ENCODE data around the gene POLA1.
"Not testable (repeated sequence)": the region's sequence is repeated elsewhere in the genome, so short reads cannot be mapped to it uniquely, and the experiment has no call there.

Gene POLA1

DNA sequence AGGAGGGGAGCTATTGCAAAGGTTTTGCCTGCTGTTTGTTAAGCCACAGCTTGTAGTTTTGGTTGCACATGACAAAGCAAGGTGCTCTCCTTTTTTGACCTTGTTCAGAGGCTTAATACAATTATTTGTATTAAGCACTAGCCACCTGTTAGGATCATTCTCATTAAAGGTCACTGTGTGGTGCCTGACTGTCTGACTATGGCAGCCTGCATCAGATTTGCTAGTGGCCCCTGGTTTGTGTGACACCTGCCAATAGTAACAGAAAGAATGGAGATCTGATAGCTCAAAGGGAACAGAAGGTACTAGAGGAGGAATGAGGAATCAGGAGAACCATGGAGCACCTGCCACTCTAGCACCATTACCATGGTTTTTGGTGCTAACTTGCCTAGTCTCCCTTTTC, 102.5 kb downstream of the POLA1 start:
- DNase-seq (ENCODE audit: low read depth): no peak

DNA sequence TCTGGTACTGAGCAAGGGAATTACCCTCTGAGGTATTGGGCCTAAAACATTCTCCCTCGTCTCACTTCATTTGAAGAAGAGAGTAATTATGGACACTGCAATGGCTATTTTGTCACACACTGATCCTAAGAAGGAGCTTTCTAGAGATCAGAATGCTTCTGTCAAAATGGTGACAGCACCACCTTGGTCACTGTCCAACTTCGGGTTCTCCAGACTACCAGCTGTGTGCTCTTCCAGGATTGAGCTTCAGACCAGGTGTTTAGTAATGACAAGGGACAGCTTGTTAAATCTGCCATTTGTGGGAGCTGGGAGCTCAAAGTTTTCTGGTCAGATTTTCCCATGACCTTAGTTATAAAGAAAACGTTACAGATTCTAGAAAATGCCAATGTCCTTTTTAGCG, 105.4 kb downstream of the POLA1 start:
- DNase-seq (ENCODE audit: low read depth): no peak

DNA sequence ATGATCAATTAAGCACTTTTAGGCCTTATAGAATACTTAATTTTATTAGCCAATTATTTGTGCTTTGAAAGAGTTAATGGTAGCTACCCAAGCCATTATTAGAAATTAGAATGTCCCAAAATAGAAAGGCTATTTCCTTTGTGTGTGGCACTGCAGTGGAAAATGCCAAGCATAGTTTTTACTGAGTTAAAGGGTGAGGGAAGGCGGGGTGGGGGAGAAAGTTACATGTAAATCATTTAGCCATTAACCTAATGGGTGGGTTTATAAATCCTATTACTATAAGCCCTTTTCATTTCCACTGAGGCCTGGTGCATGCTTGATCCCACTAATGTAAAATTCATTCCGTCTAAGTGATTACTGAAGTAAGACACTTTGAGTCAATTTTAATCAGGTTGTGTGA, 105.8 kb downstream of the POLA1 start:
- DNase-seq (ENCODE audit: low read depth): no peak

DNA sequence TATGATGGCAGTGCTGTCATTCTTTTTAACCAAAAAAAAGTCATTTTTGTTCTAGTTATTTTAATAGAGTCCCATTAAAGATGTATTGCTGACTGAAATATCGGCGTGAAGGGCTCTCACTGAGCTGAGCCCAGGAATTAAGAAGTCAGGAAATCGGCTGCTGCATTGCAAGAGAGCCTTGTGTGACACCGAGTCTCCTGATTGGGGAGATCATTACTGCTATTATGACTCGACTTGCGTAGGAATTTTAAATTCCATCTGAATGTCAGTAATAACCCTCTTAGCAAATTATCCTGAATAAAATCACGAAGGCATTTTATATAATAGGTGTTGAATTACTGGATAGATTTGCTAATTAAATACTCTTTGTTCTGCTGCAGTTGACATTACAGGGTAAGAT, 111.5 kb downstream of the POLA1 start:
- no peak for DNase-seq (ENCODE audit: low read depth)

DNA sequence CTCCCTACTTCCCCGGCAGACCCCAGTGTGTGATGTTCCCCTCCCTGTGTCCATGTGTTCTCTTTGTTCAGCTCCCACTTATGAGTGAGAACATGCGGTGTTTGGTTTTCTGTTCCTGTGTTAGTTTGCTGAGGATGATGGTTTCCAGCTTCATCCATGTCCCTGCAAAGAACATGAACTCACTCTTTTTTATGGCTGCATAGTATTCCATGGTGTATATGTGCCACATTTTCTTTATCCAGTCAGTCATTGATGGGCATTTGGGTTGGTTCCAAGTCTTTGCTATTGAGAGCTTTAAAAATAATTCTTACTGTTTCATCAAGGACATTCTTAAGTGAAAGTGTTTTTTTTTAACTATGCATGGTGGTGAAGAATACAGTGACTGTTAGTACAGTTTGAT, 126.1 kb downstream of the POLA1 start:
- DNase-seq (ENCODE audit: low read depth): not testable (repeated sequence)

DNA sequence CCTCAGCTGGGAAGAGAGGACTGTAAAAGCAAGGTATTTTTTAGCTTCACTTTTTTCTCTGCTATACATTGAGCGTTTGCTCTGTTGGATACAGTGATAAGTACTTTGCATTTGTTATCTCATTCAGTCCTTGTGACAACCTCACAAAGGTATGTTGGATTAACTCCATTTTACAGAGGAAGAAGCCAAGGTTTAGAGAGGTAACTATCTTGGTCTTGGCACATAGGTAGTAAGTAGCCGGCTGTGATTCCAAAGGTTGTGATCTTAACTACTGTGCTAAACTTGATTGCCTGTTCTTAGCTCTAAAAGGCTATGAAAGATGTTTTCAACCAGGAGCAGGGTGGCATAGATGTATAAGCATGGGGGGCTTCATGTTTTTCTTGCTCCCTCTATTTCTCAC, 134.4 kb downstream of the POLA1 start:
- DNase-seq (ENCODE audit: low read depth): no peak

DNA sequence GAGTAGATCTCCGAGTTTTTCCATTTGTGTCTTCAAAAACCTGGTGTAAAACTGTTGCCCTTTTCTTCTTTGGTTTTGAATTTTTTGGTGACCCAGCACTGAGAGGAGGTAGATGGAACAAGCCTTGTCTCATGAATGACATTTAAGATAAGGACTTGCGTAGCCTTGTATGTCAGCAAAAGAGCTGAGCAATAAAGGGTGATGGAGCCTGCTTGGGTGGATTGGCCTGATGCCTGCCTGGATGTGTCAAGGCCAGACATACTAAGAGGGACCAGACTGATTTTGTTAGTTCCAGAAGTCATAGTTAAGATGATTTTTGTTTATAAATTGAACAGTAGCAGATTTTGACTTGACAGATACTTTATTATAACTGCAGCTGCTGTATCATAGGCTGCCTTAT, 134.9 kb downstream of the POLA1 start:
- no peak for DNase-seq (ENCODE audit: low read depth)

DNA sequence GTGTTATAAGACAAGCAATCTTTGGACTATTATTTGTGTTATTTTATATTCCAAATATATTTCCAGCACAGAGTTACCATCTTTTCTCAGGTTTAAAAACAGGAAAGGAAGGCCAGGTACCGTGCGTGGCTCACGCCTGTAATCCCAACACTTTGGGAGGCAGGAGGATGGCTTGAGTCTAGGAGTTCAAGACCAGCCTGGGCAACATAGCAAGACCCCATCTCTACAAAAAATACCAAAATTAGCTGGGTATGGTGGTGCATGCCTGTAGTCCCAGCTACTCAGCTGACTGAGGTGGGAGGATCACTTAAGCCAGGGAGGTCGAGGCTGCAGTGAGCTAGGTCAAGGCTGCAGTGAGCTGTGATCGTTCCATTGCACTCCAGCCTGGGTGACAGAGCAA, 140.0 kb downstream of the POLA1 start:
- no peak for DNase-seq (ENCODE audit: low read depth)

DNA sequence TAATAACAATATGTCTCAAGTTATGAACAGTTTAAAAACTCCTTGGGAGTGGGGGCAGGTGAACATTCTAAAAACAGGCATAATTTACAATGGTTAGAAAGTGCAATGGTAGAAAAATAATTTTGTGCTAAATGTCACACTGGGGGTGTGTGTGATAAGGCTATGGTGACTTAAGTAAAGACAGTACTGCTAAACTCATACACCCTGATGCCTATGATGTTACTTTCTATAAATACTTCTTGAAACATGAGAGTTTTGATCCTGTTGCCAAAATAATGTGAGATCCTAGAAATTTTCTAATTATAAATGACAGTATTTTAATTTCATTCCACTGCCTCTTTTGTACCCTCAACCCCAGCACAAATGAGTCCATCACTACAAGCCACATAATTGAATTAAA, 144.2 kb downstream of the POLA1 start:
- DNase-seq (ENCODE audit: low read depth): no peak

DNA sequence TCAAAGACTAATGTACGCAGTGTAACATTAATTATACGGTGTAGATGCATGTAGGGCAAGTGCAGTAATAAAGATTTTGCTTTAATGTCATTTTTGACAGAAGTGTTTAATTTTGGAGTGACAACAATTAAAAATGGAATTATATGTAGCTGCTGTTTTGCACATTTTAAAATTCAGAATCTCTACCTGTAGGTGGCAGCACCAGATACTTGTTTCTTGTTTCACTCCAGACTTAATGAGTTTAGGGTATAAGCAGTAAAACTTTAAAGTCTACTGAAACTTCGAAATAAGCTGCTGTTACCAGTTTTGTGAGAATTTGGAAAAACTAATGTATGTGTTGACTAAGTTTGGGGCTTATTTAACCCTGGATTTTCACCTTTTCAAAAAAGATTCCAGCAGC, 144.9 kb downstream of the POLA1 start:
- peak; percentile 43 for DNase-seq (ENCODE audit: low read depth)

DNA sequence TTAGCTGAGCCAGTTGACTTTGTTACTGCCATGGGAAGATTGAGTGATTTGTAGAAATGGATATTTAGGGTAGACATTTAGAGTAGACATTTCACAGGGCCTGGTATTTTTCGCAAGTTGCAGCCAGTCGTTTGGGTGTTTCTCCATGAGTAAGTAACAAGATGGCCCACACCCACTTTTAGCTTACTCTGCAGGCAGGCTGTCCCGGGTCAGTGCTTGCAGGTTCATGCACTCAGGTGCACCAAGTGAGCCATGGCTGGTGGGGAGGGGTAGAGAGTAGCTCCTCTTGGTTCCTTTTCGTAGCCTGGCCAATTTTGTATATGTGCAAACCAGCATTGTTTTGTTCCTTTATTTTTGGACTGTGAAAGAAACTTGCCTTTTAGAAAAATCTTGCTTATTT, 145.6 kb downstream of the POLA1 start:
- no peak for DNase-seq (ENCODE audit: low read depth)

DNA sequence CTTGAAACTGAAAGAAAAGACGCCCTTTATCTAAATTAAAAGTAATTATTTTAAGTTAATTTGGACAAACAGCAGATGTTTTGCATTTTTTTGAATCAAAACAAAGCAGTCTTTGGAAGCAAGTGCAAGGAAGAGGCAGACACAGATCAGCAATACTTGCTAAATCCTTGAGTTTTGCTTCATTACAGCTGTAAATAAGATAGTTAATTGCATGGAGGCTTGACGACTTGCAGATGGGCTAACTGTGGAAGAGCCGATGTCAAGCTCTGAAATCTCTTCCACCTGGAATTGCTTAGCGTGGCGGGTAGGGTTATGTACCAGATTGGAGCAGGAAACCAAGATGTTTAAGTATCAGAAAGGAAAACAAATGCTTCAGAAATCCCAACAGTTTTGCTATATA, 148.8 kb downstream of the POLA1 start:
- no peak for DNase-seq (ENCODE audit: low read depth)

DNA sequence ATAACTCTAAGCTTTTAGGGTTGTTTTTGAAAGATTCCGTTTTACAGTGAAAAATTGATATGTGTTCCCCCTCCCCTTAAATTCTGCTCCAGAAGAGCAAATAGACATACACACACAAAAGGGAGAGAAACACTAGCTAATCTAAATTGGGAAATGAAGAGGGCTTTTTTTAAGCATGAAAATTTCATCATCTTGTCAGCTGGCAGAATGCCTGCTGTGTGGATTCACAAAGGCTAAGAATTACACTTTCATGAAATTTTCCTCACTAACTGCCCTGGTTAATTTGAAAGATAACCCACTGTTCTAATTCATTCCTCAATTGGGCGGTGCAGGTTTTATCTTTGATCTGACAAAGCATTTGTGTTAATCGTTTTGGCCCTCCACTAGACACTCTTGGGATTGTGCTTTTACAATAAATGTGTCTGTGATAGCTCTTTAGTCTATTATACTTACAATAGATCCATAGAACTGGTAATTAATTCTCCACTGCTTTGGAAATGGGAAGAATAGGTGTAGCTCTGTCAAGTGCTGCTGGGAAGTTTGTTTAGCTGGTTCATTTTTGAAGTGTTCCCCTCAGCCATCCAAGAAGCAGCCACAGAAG, 152.9 kb downstream of the POLA1 start:
- DNase-seq (ENCODE audit: low read depth): peak; percentile 37

DNA sequence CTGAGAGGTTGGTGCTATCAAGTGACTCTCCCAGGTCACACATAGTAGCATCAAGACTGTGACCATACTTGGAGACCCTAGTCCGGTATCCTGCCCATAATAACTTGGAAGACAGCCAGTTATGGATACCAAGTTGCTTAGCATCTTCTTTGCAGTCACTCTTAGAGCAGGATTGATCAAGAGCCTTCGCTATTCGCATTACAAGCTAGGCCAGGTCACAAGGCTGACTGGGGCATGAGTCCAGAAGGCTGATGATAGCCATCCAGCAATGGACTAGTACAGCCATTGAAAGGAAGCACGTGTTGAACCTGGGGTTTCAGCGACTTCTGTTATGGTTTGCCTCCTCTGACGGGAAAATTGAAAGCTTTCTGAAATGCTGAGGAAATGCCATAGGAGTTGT, 157.6 kb downstream of the POLA1 start:
- no peak for DNase-seq (ENCODE audit: low read depth)

DNA sequence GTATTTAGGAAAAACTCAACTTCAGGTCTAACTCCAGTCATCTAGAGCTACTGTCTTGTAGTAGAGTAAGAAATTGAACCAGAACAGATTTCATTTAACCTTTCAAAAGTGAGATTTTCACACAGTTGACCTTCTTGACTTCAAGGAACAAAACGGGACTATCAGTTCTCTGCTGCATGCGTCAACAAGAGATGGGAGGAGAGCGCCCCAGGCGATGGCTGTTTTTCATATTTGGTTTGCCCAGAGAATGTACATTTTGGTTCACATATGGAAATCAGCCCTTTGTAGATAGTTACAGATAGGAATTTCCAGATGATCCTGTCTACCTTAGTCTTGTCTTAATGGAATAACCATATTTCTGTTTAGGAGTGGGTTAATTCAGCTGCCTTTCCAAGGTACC, 158.1 kb downstream of the POLA1 start:
- DNase-seq (ENCODE audit: low read depth): no peak

DNA sequence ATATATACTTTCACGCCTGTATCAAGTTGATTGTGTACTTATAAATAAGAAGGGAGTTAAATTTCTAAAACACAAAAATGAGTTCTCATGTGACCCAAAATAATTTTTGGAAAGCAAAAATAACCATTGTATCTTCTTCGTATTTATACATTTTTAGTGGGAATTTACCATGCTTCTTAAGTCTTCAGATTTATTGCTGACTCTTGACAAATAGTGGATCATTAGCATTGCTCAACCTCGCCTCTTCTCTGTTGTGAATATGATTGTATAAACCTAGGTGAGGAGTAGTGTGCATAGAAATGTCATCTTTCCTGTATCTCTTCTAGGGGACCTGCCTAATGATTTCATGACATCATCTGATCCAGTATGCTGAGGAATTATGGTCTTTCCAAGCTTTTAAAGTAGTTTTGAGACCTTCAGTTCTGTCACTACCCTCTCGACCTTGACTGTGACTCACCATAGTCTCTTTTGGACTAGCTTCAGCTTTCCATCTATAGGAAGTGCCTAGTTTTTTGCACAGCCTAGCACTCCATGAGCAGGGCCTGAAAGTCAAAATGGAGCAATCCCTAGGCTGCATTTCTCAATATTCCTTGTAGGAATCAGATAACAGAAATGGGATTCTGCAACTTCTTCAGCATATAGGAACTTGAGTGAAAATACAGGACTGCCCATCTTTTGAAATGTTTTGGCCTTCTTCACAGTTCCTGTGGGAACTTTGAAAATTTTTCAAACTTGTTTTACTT, 164.5 kb downstream of the POLA1 start:
- peak; percentile 24 for DNase-seq (ENCODE audit: low read depth)

DNA sequence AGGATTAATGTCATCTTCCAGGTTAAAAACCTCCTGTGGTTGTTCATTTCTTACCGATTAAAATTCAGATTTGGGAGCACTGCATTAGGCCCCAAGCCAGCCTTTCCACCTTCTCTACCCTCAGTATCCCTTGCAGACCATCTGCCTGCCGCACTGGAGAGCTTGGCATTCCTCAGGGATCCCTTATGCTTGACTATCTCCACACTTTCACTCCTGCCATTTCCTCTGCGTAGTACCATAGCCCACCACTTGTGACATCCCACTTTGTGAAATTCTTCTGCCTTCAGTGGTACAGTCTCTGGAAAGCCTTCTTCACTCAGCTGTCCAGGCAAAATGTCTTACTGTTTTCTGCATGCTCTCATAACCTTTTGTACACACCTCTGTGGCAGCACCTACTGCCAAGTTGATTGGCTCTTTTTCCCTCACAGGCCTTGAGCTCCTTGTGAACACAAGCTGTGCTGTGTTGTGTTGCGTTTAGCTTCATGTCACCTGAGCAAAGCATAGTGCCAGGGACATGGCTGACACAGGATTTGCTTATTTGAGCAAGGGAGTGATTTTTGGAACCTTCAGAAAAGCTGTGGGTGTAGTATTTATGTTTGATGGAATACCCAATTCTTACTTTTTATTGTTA, 165.6 kb downstream of the POLA1 start:
- DNase-seq (ENCODE audit: low read depth): no peak

DNA sequence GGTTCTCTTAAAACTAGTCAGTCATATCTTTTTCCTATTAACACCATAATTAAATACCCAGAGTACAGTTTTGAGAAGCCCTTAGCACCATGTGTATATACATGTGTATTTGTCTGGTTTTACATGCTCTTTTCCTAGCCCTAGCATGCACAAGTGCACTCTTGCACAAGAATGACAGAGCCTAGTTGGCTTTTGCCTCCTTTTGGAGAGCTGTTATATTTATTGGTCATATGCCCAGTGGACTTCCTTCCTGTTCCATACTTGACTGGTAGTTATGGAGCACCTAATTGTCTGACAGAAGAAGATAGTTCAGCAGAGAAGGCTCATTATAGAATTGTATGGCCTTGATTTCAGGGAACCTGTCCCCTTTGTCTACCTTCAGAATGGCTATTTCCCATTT, 166.4 kb downstream of the POLA1 start:
- DNase-seq (ENCODE audit: low read depth): peak; percentile 30

DNA sequence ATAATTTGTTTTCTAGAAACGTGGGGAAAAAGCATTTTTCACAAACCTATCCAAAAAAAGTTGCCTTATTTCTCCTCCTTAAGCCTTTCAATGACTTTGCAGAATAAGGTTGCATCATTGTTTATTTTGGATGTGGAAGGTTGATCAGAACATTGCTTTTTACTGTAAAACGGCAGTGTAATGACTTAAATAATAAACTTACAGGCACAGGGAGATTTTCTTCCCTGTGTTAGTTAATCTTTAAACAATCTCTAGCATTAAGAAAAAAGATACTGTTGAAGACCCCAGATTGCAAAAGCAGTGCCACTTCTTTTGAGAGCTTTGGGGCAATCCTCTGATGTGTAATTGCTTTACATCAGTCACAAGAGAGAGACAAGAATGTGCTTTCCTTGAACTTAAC, 168.6 kb downstream of the POLA1 start:
- DNase-seq (ENCODE audit: low read depth): peak; percentile 26

DNA sequence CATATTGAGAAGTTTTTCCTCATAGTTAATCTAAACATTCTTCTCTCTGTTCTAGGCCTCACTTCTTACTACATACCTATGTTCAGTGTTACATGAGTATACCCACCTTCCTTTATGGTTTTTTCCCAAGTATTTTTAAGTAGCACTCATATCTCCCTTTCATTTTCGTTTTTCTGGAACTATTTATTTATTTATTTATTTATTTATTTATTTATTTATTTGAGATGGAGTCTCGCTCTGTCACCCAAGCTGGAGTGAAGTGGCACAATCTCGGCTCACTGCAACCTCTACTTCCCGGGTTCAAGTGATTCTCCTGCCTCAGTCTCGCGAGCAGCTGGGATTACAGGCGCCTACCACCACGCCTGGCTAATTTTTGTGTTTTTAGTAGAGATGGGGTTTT, 170.1 kb downstream of the POLA1 start:
- DNase-seq (ENCODE audit: low read depth): not testable (repeated sequence)

DNA sequence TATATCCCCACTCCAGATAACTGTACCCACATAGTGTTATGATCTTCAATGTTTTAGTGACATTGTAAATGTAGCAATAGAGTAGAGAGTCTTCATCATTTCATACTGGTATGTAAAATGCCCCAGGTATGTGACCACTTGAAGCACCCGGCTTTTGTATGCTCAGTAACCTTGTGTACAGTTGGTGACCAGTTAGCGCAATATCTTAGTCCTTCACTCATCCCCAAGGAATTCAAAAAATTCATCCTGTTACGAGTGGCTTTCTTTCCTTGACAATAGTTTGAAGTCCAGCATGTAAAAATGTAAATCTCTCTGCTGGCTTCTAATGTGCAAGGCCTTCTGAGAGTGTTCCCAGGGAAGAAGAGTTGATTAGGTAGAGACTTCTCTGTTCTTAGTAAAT, 176.4 kb downstream of the POLA1 start:
- peak; percentile 77 for DNase-seq (ENCODE audit: low read depth)

DNA sequence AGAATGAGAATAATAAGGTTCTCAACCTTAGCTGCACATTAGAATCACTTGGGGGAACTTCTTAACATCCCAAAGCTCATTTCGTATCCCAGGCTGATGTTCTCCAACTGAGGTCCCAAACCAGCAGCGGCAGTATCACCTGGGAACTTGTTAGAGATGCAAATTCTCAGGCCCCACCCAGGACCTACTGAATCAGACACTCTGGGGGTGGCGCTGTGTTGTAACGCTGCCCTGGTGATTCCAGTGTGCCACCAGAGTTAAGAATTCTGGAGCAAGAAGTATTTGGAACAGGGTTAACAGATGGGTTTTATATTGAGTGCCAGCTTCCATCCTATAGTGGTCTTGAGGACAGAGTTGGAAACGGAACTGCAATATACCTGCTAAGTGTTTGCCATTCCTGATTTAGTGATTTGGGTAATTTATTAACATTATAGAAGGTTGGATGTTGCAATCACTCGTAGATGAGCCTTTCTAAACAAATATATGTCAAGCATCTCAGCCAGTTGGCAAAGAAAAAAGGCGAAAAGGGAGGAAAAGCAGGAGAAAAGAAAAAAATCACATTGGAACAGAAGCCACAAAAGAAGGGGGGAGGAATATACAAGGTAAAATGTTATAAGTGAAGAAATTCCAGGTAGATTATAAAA, 181.0 kb downstream of the POLA1 start:
- DNase-seq (ENCODE audit: low read depth): no peak

All from EH (cell line).